CD8-positive, alpha-beta memory T cell (primary cell): Measurements from ENCODE around the gene MIER2. TPM values are rescaled to one million over a fixed set of nuclear protein-coding genes. Genes with fewer than 3 reads are reported as not detected.

Experiments
- CTCF ChIA-PET: fragments of 350-600 bp; sonication (Branson Sonifier 250); formaldehyde crosslinking; loops from one replicate; lab custom pipeline; 2021; ENCODE audit warnings: antibody characterized with exemption; lab: Charles Lee
- POLR2A ChIA-PET: fragments of 350-600 bp; sonication (Branson Sonifier 250); formaldehyde crosslinking; loops from one replicate; lab custom pipeline; 2021; ENCODE audit warnings: antibody characterized with exemption; lab: Charles Lee
- DNase-seq, 5 donors: peaks; one replicate each; pipeline versions ENCODE4 v3.0.0 to v3.0.0-alpha.2; 2020 to 2022; ENCODE audit warnings: mixed read lengths in 1 of 5
- H3K27ac ChIP-seq: one replicate; pipeline ENCODE4 v1.7.0; 2013; ENCODE audit warnings: low read depth, mild to moderate bottlenecking, low read length, moderate library complexity
- H3K27me3 ChIP-seq: 2 replicates; pipeline ENCODE4 v1.7.0; 2013; ENCODE audit warnings: low read length, mild to moderate bottlenecking; ENCODE audit not compliant: insufficient read depth, poor library complexity, severe bottlenecking
- H3K36me3 ChIP-seq: 2 replicates; pipeline ENCODE4 v1.7.0; 2013; ENCODE audit warnings: mild to moderate bottlenecking, low read length, moderate library complexity; ENCODE audit not compliant: insufficient read depth
- H3K4me1 ChIP-seq: 2 replicates; pipeline ENCODE4 v1.7.0; 2013; ENCODE audit warnings: mild to moderate bottlenecking, low read length, moderate library complexity; ENCODE audit not compliant: insufficient read depth
- H3K4me3 ChIP-seq: 2 replicates; pipeline ENCODE4 v1.7.0; 2013; ENCODE audit warnings: mild to moderate bottlenecking, low read length
- H3K9me3 ChIP-seq: 2 replicates; pipeline ENCODE4 v1.7.0; 2013; ENCODE audit warnings: mild to moderate bottlenecking, low read length
- H3K27ac Mint-ChIP-seq, 8 donors: one replicate each; pipeline ENCODE4 v1.8.0; 2020 to 2021; ENCODE audit warnings: mixed read lengths in 8 of 8, mild to moderate bottlenecking in 6 of 8, inconsistent platforms in 3 of 8, moderate library complexity in 3 of 8
- H3K27me3 Mint-ChIP-seq, 2 donors: one replicate each; pipeline ENCODE4 v1.8.0; 2020 to 2021; ENCODE audit warnings: mixed read lengths in 2 of 2, mild to moderate bottlenecking in 1 of 2, moderate library complexity in 1 of 2
- H3K36me3 Mint-ChIP-seq, 3 donors: one replicate each; pipeline ENCODE4 v1.8.0; 2020 to 2021; ENCODE audit warnings: mixed read lengths in 3 of 3, inconsistent platforms in 1 of 3, mild to moderate bottlenecking in 1 of 3
- H3K4me1 Mint-ChIP-seq, 3 donors: one replicate each; pipeline ENCODE4 v1.8.0; 2020 to 2021; ENCODE audit warnings: mixed read lengths in 3 of 3, inconsistent platforms in 1 of 3, mild to moderate bottlenecking in 1 of 3
- H3K4me3 Mint-ChIP-seq, 7 donors: one replicate each; pipeline ENCODE4 v1.8.0; 2020 to 2021; ENCODE audit warnings: mixed read lengths in 7 of 7, mild to moderate bottlenecking in 6 of 7, moderate library complexity in 4 of 7, inconsistent platforms in 2 of 7
- H3K9me3 Mint-ChIP-seq, 5 donors: one replicate each; pipeline ENCODE4 v1.8.0; 2020 to 2022; ENCODE audit warnings: mixed read lengths in 5 of 5, mild to moderate bottlenecking in 3 of 5, moderate library complexity in 2 of 5, inconsistent platforms in 1 of 5
- polyA plus RNA-seq: library from polyadenylated mRNA; unstranded; fragments of 300-500 nt; fragmentation: Illumina TruSeq; gene quantifications from one replicate; pipeline ENCODE4 v1.2.3, GENCODE V29; 2021
- total RNA-seq, 2 experiments: library from RNA; stranded (reverse); gene quantifications; one replicate each; pipeline ENCODE4 v1.2.3, GENCODE V29; 2021

MIER2 gene
- total and polyA plus RNA-seq, 3 experiments from 2014 or later, result 4.9 to 20.9 (median 20.9) TPM

GRCh38 chr19:329876-330275 lies 14.7 kb downstream of the MIER2 start:
- peaks cover 29% of the 10 kb centered on the region for H3K36me3 ChIP-seq
- H3K4me3 Mint-ChIP-seq, result no peak overlapping the region
- ChIA-PET CTCF (no interaction called here), POLR2A (no interaction called here)
- H3K27ac Mint-ChIP-seq, result no peak overlapping the region
- H3K36me3 Mint-ChIP-seq, result peaks cover 22 to 65% (median 31%) of the 10 kb centered on the region in 3 donors
- H3K27me3 Mint-ChIP-seq, result no peaks in the 10 kb centered on the region
- no peak for DNase-seq
- H3K4me1 Mint-ChIP-seq, result peaks cover 0 to 3% (median 0%) of the 10 kb centered on the region in 3 donors
- H3K4me3 ChIP-seq, result no peak overlapping the region
- H3K9me3 Mint-ChIP-seq, result peaks cover 3 to 13% (median 7%) of the 10 kb centered on the region in 5 donors
- H3K27me3 ChIP-seq, result no peaks in the 10 kb centered on the region
- H3K4me1 ChIP-seq, result no peaks in the 10 kb centered on the region
- H3K27ac ChIP-seq, result no peak overlapping the region
- H3K9me3 ChIP-seq, result no peaks in the 10 kb centered on the region

DNA sequence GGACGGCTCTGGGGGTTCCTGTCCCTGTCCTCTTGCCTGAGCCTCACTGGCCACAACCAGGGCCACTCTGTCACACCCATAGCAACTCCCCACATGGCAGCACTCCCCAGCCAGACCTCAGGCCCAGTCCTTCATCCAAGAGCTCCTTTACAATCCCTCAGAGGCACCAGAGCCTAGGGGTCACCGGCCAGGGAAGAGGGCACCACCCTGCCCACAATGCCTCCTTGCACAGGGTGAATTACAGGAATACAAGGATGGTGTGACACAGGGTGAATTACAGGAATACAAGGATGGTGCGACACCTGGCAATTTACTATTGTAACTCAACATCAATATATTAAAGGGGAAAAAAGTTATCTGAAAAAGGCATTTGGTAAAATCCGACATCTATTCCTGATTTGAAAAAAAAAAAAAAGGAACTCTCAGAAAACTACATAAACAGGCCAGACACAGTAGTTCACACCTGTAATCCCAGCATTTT lies 16.5 kb downstream of the MIER2 start:
- no peak for DNase-seq
- H3K27ac Mint-ChIP-seq, result no peak overlapping the region
- H3K9me3 Mint-ChIP-seq, result peaks cover 3 to 13% (median 7%) of the 10 kb centered on the region in 5 donors
- no peaks in the 10 kb centered on the region for H3K27me3 Mint-ChIP-seq
- H3K36me3 ChIP-seq, result peaks cover 34% of the 10 kb centered on the region
- H3K4me1 Mint-ChIP-seq, result no peaks in the 10 kb centered on the region
- ChIA-PET CTCF (no interaction called here), POLR2A (no interaction called here)
- no peaks in the 10 kb centered on the region for H3K9me3 ChIP-seq
- H3K36me3 Mint-ChIP-seq, result peaks cover 22 to 57% (median 31%) of the 10 kb centered on the region in 3 donors
- H3K4me3 ChIP-seq, result no peak overlapping the region
- H3K4me1 ChIP-seq, result no peaks in the 10 kb centered on the region
- H3K27me3 ChIP-seq, result no peaks in the 10 kb centered on the region
- H3K4me3 Mint-ChIP-seq, result no peak overlapping the region
- H3K27ac ChIP-seq, result no peak overlapping the region

- Mint-ChIP-seq H3K27ac (no peak overlapping the region), H3K36me3 (peaks cover 22 to 57% (median 31%) of the 10 kb centered on the region in 3 donors)
- H3K36me3 ChIP-seq, result peaks cover 38% of the 10 kb centered on the region
These were observed 17.1 kb downstream of the MIER2 start for GRCh38 chr19:327291-328024.

DNA sequence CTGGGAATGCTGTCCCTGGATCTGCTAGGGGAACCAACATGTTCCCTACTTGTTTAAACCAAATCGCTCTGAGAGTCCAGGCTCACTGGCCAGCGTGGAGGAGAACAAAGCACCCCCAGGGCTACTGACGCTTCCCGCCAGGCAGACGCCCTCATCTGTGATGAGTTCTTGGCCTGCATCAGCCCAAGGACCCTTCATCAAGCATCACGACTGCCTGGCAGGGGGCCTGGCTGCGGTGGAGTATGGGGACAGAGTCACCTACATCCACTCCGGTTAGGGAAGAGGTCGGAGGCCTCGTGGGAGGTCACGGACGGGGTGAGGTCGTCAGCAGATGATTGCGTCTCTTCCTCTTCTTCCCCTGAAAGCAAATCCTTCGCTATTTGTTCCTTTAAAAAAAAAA lies 17.7 kb downstream of the MIER2 start:
- H3K4me1 ChIP-seq, result no peaks in the 10 kb centered on the region
- H3K27me3 Mint-ChIP-seq, result no peaks in the 10 kb centered on the region
- no peak overlapping the region for H3K4me3 ChIP-seq
- no peaks in the 10 kb centered on the region for H3K27me3 ChIP-seq
- POLR2A ChIA-PET, result no interaction called here
- H3K9me3 ChIP-seq, result no peaks in the 10 kb centered on the region
- H3K4me1 Mint-ChIP-seq, result no peaks in the 10 kb centered on the region
- no peak overlapping the region for H3K27ac Mint-ChIP-seq
- H3K36me3 ChIP-seq, result peaks cover 38% of the 10 kb centered on the region
- DNase-seq, result no peak
- H3K27ac ChIP-seq, result no peak overlapping the region
- H3K9me3 Mint-ChIP-seq, result peaks cover 3 to 13% (median 7%) of the 10 kb centered on the region in 5 donors
- H3K4me3 Mint-ChIP-seq, result no peak overlapping the region
- peaks cover 22 to 57% (median 31%) of the 10 kb centered on the region in 3 donors for H3K36me3 Mint-ChIP-seq
- CTCF ChIA-PET, result no interaction called here

More at GRCh38 chr19:327291-328024, 17.1 kb downstream of the MIER2 start:
- Mint-ChIP-seq H3K27me3 (no peaks in the 10 kb centered on the region), H3K4me3 (no peak overlapping the region), H3K9me3 (peaks cover 3 to 13% (median 7%) of the 10 kb centered on the region in 5 donors), H3K4me1 (no peaks in the 10 kb centered on the region)
- Histone ChIP-seq H3K9me3 (no peaks in the 10 kb centered on the region), H3K27me3 (no peaks in the 10 kb centered on the region), H3K4me3 (no peak overlapping the region), H3K4me1 (no peaks in the 10 kb centered on the region), H3K27ac (no peak overlapping the region)
- POLR2A ChIA-PET, result no interaction called here
- CTCF ChIA-PET, result no interaction called here
- DNase-seq, result no peak

DNA sequence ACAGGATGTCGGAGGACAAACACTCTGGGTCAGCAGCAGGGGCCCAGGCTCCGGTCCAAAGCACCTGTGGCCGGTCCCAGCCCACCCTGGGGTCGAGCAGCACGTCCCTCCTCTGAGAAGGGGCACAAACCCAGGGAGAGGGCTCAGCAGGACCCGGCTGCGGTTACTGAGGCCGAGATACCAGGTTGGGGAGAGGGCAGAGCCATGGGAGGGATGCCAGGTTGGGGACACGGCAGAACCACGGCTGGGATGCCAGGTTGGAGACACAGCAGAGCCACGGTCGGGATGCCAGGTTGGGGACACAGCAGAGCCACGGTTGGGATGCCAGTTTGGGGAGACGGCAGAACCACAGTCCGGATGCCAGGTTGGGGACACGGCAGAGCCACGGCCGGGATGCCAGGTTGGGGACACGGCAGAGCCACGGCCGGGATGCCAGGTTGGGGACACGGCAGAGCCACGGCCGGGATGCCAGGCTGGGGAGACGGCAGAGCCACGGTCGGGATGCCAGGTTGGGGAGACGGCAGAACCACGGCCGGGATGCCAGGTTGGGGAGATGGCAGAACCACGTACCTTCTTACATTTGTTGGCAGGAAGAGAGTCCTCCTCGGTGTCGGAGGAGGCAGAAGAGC lies 18.5 kb downstream of the MIER2 start:
- H3K9me3 Mint-ChIP-seq, result peaks cover 3 to 13% (median 7%) of the 10 kb centered on the region in 5 donors
- POLR2A ChIA-PET, result no interaction called here
- no peaks in the 10 kb centered on the region for H3K27me3 Mint-ChIP-seq
- peak overlapping the region in 1 of 8 donors; percentile 51 for H3K27ac Mint-ChIP-seq
- Histone ChIP-seq H3K36me3 (peaks cover 37% of the 10 kb centered on the region), H3K27me3 (no peaks in the 10 kb centered on the region), H3K4me1 (no peaks in the 10 kb centered on the region), H3K4me3 (no peak overlapping the region), H3K9me3 (no peaks in the 10 kb centered on the region), H3K27ac (no peak overlapping the region)
- peaks cover 0 to 1% (median 0%) of the 10 kb centered on the region in 3 donors for H3K4me1 Mint-ChIP-seq
- no peak overlapping the region for H3K4me3 Mint-ChIP-seq
- DNase-seq, result no peak
- CTCF ChIA-PET, result no interaction called here
- H3K36me3 Mint-ChIP-seq, result peaks cover 23 to 59% (median 30%) of the 10 kb centered on the region in 3 donors

DNA sequence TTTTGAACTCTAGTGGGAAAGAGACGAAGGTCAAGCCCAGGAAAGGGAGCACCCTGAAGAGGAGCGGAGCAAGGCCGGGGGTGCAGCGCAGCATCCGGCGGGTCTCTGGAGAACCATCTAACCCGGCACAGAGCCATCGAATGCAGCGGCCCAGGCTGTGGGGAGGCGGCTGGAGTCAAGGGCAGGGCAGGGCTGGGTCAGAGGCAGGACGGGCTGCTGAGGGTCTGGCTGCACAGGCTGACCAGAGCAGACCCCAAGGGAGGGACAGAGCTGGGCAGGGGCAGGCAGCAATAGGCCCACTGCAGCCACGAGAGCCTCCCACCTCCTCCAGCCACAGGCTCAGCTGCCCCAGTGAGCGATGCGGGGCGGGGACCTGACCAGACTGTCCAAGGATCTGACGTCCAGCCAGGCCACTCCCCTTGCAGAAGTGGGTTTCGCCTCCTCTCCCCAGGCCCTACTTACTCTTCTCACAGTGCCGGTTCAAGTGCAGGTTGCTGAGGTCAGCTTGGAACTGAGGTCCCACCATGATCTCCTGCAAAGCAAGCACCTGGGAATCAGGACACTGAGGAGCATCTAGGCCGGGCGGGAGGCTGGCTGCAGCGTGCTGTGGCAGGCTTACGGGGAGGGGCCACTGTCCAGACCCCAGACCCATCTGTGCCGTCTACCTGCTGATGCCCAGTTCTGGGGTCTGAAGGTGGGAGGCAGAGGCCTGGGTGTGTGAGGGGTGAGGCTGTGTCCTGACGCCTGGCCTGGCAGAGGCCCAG lies 19.2 kb downstream of the MIER2 start:
- Mint-ChIP-seq H3K9me3 (peaks cover 0 to 11% (median 7%) of the 10 kb centered on the region in 5 donors), H3K4me3 (no peak overlapping the region), H3K27ac (no peak overlapping the region), H3K27me3 (no peaks in the 10 kb centered on the region), H3K36me3 (peaks cover 25 to 58% (median 29%) of the 10 kb centered on the region in 3 donors), H3K4me1 (peaks cover 0 to 5% (median 0%) of the 10 kb centered on the region in 3 donors)
- Histone ChIP-seq H3K4me1 (no peaks in the 10 kb centered on the region), H3K9me3 (no peaks in the 10 kb centered on the region), H3K36me3 (peaks cover 32% of the 10 kb centered on the region), H3K27me3 (no peaks in the 10 kb centered on the region), H3K27ac (no peak overlapping the region), H3K4me3 (no peak overlapping the region)
- DNase-seq, result no peak
- CTCF ChIA-PET, result no interaction called here
- POLR2A ChIA-PET, result no interaction called here

DNA sequence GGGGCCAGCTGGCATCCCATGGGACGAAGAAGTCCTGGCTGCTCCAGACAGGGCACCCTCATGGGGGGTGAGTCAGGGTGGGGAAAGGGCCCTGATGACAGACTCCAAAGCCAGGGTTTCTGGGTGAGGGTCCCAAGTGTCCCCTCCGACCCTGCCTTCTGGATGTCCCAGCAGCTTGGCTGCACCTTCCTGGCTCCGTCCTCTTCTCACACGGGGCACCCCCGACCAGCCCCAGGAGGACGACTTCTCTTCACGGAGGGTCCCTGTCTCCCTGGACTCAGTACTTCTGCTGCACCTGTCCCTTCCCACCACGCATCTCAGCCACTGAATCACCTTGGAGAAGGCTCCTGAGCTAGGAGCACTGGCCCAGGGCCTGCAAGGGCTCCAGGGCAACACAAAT lies 19.9 kb downstream of the MIER2 start:
- DNase-seq, result no peak
- ChIA-PET CTCF (no interaction called here), POLR2A (no interaction called here)
- Histone ChIP-seq H3K4me3 (no peak overlapping the region), H3K36me3 (peaks cover 32% of the 10 kb centered on the region), H3K9me3 (no peaks in the 10 kb centered on the region), H3K27me3 (no peaks in the 10 kb centered on the region), H3K27ac (no peak overlapping the region), H3K4me1 (no peaks in the 10 kb centered on the region)
- Mint-ChIP-seq H3K27ac (no peak overlapping the region), H3K4me3 (no peak overlapping the region), H3K4me1 (peaks cover 0 to 5% (median 0%) of the 10 kb centered on the region in 3 donors), H3K9me3 (peaks cover 0 to 11% (median 7%) of the 10 kb centered on the region in 5 donors), H3K36me3 (peaks cover 25 to 57% (median 31%) of the 10 kb centered on the region in 3 donors), H3K27me3 (no peaks in the 10 kb centered on the region)
